C1 segment of cervical spinal cord (tissue), 14 donors: ENCODE data around the gene GCM1.

ENCODE experiments used
- DNase-seq, 14 donors: peaks; one replicate each; lab custom pipeline; 2025; lab: John Stamatoyannopoulos, UW

Gene GCM1

DNA sequence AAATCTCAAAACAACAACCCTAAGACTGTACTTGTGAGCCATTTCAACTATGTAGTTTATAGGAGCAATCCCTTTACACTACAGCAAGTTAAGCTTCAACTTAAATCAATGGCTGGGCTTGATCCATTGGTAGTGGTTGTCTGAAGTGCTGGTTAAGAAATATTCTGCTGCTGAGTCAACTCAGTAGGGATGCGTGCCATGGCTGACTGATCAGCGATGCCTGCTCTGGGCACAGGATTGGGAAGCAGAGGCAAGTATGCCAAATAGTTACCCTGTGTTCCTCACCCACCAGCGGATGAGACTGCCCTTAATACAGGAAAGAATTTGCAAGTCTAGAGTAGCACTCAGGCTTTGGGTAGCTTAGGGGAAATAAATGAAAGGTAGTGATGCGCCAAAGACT lies 41.5 kb downstream of the GCM1 start:
- peak in 1 of 14 donors; percentile 3 for DNase-seq

DNA sequence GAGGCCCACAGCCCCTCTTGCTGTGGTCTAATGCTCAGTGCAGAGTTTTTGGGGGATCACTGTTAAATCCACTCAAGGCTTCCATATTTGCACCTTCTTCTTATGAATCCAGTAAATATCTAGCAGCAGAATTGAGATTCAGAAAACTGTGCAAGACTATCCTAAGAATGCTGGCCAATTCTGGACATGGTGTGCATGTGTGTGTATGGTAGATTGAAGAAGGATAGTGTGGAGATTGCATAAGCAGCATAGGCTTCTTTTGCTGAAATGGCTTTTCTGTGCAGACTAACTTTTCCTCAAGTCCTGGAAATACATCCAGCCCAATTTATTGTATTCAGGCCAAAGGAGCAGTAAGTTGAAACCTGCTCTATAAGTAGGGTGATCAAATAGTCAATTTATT lies 43.7 kb downstream of the GCM1 start:
- DNase-seq, result no peak

DNA sequence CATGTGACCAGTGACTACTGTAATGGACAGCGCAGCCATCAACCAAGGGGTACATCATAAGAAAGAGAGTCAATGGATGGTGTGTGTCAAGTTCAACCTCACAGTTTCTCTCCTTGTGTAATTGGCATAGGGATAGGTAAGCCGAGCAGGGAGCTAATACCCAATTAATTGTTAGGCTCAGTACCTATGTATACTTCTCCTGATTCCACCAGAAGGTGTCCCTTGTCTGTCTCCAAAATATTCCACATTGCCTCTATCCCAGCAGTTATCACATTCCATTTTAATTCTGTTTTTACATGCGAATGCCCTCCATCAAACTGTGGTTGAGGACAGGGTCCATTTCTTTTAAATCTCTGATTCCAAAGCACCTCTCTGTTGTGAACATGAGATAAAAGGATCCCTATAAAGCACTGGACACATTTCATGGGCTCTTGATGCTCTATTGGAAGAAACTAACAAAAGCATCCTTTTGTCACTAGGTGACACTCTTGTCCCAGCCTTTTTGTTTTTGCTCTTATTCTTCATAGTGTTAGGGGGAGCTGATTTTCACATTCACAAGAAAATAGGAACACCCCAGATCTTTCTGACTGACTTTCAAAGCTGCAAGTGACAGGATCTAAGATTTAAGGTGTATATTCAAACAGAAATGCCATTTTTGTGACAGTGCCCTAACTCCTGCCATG lies 44.5 kb downstream of the GCM1 start:
- no peak for DNase-seq

DNA sequence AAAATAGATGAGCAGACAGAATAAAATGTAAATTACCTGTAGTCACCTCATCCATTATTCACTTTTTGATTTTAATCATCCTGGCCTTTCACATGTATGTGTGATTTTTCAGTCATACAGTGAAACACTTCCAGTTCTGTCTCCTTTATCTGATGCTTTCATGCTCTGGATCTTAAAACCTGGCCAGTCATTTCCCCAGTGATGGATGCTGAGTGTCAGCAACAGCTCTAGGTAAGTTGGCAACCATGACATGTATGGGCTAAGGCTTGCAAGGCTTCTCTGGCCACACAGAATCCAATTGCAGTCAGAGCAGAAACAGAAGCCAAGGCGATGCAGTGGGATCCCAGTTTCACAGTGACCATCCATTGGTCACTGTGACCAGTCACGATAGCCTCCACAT lies 47.6 kb downstream of the GCM1 start:
- no peak for DNase-seq

DNA sequence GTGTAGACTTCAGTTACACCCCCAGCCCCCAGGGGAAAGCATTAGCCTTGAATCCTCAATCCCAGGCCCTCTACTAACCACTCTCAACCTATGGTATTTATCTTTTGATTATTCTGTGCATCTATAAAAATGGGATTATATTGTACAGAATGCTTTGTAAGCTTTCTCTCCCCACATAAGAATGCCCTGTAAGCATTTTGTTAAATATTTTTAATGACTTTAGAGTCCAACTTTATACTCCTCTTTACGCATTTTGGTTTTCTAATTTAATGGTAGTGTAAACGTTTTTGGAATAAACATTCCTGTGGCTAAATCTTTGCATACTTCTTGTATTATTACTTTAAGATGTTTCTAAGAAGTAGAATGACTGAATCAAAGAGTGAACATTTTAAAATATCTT lies 48.1 kb downstream of the GCM1 start:
- no peak for DNase-seq

DNA sequence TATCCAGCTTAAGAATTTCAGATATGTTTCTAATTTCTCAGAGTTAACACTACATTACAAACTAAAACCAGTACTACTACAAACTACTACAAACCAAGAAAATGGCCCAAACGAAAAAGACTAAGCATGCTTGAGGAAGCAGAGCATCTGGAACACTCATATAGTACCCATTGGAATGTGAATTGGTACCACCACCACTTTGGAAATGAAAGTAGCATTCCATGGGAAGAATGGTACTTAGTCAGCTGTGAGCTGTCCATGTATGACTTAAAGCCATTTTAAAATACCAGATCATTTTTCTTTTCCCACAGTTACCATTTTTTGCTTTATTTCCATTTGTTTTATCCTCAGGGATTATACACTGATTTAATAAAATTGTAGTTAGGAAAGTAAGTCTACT lies 52.9 kb downstream of the GCM1 start:
- no peak for DNase-seq

DNA sequence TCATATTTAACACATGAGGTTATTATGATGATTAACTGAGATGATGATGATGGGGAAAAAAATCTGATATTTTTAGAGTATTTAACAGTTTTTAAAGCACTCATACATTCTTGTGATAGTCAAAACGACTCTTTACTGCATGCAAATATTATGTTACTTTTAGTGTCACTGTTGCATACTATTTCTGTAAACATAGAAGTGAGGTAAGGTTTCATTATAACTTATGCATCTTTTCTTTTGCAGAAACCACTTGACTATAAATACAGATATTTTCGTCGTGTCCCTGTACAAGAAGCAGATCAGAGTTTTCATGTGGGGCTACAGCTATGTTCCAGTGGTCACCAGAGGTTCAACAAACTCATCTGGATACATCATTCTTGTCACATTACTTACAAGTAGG lies 53.4 kb downstream of the GCM1 start:
- no peak for DNase-seq

DNA sequence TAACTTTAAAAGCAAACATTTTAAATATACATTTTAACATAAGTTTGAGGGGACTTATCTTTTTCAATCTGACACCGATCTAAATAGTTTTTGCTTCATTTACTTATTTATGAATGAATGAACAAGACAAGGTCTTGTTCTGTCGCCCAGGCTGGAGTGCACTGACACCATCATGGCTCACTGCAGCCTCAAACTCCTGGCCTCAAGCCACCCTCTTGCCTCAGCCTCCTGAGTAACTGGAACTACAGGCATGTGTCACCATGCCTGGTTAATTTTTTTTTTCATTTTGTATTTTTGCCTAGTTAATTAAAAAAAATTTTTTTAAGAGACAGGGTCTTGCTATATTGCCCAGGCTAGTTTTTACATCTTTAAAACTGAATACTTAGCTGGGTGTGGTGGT lies 58.1 kb downstream of the GCM1 start:
- no peak for DNase-seq

DNA sequence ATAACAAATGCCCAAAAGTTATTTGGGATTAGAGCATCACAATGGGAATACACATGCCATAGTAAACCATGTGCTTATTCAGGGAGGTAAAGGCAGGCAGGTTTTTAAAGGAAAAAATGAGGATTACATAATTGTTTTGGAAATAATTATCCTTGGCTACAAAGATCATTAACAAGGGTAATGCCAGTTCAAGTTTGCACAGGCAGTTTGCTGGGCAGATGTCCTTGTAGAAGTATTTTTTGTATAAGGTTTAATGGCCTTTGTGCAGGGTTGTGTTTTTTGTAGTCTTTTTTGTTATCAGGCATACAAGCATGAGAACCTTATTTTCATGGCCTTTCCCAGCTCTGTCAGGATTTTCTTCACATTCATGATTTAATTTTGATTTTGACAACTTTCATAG lies 58.7 kb downstream of the GCM1 start:
- DNase-seq, result no peak

DNA sequence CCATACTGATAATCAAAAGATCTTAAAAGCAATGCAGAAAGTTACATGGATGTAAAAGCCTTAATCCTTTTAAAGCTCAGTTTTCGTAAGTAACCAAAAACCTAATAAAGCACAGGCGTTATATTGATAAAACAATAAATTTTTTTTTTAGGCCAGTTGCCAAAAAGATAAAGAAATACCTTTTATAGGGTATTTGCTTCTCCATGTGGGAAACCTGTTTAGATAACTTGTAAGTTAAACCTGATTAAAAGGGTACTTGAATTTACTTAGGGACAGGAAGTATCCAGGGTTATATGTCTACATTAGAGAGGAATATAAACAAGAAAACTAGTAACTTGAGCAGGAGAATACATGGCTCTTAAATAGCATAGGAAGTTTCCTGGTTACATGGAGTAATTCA lies 62.3 kb downstream of the GCM1 start:
- DNase-seq, result no peak

DNA sequence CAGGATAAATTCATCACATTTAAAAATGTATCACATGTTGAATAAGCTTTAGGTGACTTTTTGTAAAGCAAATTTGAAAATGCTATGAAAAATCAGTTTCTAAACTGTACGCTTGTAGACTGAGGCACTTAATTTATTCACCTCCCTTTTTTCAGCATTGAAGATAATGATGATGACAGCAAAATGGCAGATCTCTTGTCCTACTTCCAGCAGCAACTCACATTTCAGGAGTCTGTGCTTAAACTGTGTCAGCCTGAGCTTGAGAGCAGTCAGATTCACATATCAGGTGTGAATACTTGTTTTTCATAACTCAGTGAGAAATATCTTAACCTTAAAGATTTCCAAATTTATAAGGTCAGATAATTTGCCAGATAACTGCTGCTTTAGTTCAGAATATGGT lies 67.8 kb downstream of the GCM1 start:
- no peak for DNase-seq
